Skeletal muscle tissue (tissue), 4 donors: Measurements from ENCODE around the gene ONECUT2. TPM values are rescaled to one million over a fixed set of nuclear protein-coding genes. Genes with fewer than 3 reads are reported as not detected.

Source experiments
- H3K27ac ChIP-seq: one replicate; pipeline ENCODE4 v1.7.0; 2013; ENCODE audit warnings: mild to moderate bottlenecking, low read depth, low read length, inconsistent platforms
- H3K27me3 ChIP-seq, 3 donors: one replicate each; pipeline ENCODE4 v1.7.0; 2013; ENCODE audit warnings: low read length in 3 of 3; ENCODE audit not compliant: control insufficient read depth in 3 of 3, insufficient read depth in 3 of 3
- H3K36me3 ChIP-seq, 3 donors: one replicate each; pipeline ENCODE4 v1.7.0; 2013; ENCODE audit warnings: low read length in 3 of 3; ENCODE audit not compliant: control insufficient read depth in 3 of 3, insufficient read depth in 3 of 3
- H3K4me1 ChIP-seq, 3 donors: one replicate each; pipeline ENCODE4 v1.7.0; 2013; ENCODE audit warnings: low read length in 3 of 3, mild to moderate bottlenecking in 3 of 3; ENCODE audit not compliant: control insufficient read depth in 3 of 3, insufficient read depth in 3 of 3
- H3K4me3 ChIP-seq, 3 donors: one replicate each; pipeline ENCODE4 v1.7.0; 2013; ENCODE audit warnings: low read length in 3 of 3
- H3K9ac ChIP-seq, 3 donors: one replicate each; pipeline ENCODE4 v1.7.0; 2013; ENCODE audit warnings: low read length in 3 of 3, mild to moderate bottlenecking in 3 of 3, moderate library complexity in 2 of 3, low read depth in 1 of 3
- H3K9me3 ChIP-seq, 3 donors: one replicate each; pipeline ENCODE4 v1.7.0; 2013; ENCODE audit warnings: low read length in 3 of 3; ENCODE audit not compliant: control insufficient read depth in 3 of 3
- total RNA-seq: library from RNA; depleted of rRNA; stranded (reverse); fragments of >200 nt; gene quantifications from one replicate; pipeline ENCODE4 v1.2.3, GENCODE V29; 2014
- donor health status: Osteomylitis.

ONECUT2 gene
- total RNA-seq, 1 donor from 2014 or later: not detected

GRCh38 chr18:57422313-57422872 lies 12.8 kb upstream of the ONECUT2 start:
- H3K9me3 ChIP-seq: peaks cover 0 to 7% (median 0%) of the 10 kb centered on the region in 3 donors
- H3K4me1 ChIP-seq: no peaks in the 10 kb centered on the region
- no peak overlapping the region for H3K4me3 ChIP-seq
- H3K9ac ChIP-seq: no peak overlapping the region
- H3K27me3 ChIP-seq: peaks cover 14 to 22% (median 18%) of the 10 kb centered on the region in 3 donors
- H3K27ac ChIP-seq: no peak overlapping the region
- H3K36me3 ChIP-seq: no peaks in the 10 kb centered on the region

GRCh38 chr18:57423821-57424220 lies 11.4 kb upstream of the ONECUT2 start:
- Histone ChIP-seq H3K27me3 (peaks cover 26 to 33% (median 32%) of the 10 kb centered on the region in 3 donors), H3K4me1 (peaks cover 0 to 2% (median 0%) of the 10 kb centered on the region in 3 donors), H3K9me3 (peaks cover 0 to 7% (median 0%) of the 10 kb centered on the region in 3 donors), H3K4me3 (no peak overlapping the region), H3K36me3 (no peaks in the 10 kb centered on the region), H3K9ac (no peak overlapping the region), H3K27ac (no peak overlapping the region)

GRCh38 chr18:57425096-57425495 lies 10.1 kb upstream of the ONECUT2 start:
- peaks cover 38 to 45% (median 42%) of the 10 kb centered on the region in 3 donors for H3K27me3 ChIP-seq
- H3K36me3 ChIP-seq: no peaks in the 10 kb centered on the region
- peaks cover 2 to 3% (median 3%) of the 10 kb centered on the region in 3 donors for H3K4me1 ChIP-seq
- H3K27ac ChIP-seq: no peak overlapping the region
- no peak overlapping the region for H3K9ac ChIP-seq
- peaks cover 0 to 7% (median 0%) of the 10 kb centered on the region in 3 donors for H3K9me3 ChIP-seq
- no peak overlapping the region for H3K4me3 ChIP-seq

GRCh38 chr18:57426187-57426586 lies 9.0 kb upstream of the ONECUT2 start:
- Histone ChIP-seq H3K4me1 (peaks cover 2 to 9% (median 4%) of the 10 kb centered on the region in 3 donors), H3K4me3 (no peak overlapping the region), H3K27me3 (peaks cover 49 to 56% (median 52%) of the 10 kb centered on the region in 3 donors), H3K27ac (no peak overlapping the region), H3K36me3 (no peaks in the 10 kb centered on the region), H3K9ac (no peak overlapping the region), H3K9me3 (peaks cover 0 to 5% (median 0%) of the 10 kb centered on the region in 3 donors)

GRCh38 chr18:57427429-57428201 lies 7.6 kb upstream of the ONECUT2 start:
- Histone ChIP-seq H3K27me3 (peaks cover 58 to 65% (median 62%) of the 10 kb centered on the region in 3 donors), H3K9me3 (peaks cover 0 to 3% (median 0%) of the 10 kb centered on the region in 3 donors), H3K4me3 (peak overlapping the region in 1 of 3 donors; percentile 29), H3K4me1 (peaks cover 2 to 9% (median 4%) of the 10 kb centered on the region in 3 donors), H3K36me3 (no peaks in the 10 kb centered on the region), H3K27ac (no peak overlapping the region), H3K9ac (no peak overlapping the region)

- H3K4me1 ChIP-seq: peaks cover 2 to 9% (median 4%) of the 10 kb centered on the region in 3 donors
- H3K27me3 ChIP-seq: peaks cover 67 to 74% (median 71%) of the 10 kb centered on the region in 3 donors
- no peak overlapping the region for H3K27ac ChIP-seq
- H3K9me3 ChIP-seq: peaks cover 0 to 3% (median 0%) of the 10 kb centered on the region in 3 donors
- peak overlapping the region in 1 of 3 donors; percentile 22 for H3K4me3 ChIP-seq
- H3K9ac ChIP-seq: no peak overlapping the region
- no peaks in the 10 kb centered on the region for H3K36me3 ChIP-seq
These were observed 6.7 kb upstream of the ONECUT2 start for GRCh38 chr18:57428221-57429150.

GRCh38 chr18:57429167-57430078 lies 5.8 kb upstream of the ONECUT2 start:
- peaks cover 7 to 16% (median 11%) of the 10 kb centered on the region in 3 donors for H3K4me1 ChIP-seq
- H3K9ac ChIP-seq: no peak overlapping the region
- H3K9me3 ChIP-seq: peaks cover 0 to 3% (median 0%) of the 10 kb centered on the region in 3 donors
- H3K27me3 ChIP-seq: peaks cover 76 to 83% (median 80%) of the 10 kb centered on the region in 3 donors
- H3K4me3 ChIP-seq: no peak overlapping the region
- H3K36me3 ChIP-seq: no peaks in the 10 kb centered on the region
- H3K27ac ChIP-seq: no peak overlapping the region

GRCh38 chr18:57430079-57431001 lies 4.8 kb upstream of the ONECUT2 start:
- H3K9me3 ChIP-seq: peaks cover 0 to 3% (median 0%) of the 10 kb centered on the region in 3 donors
- peaks cover 79 to 81% (median 80%) of the 10 kb centered on the region in 3 donors for H3K27me3 ChIP-seq
- no peak overlapping the region for H3K9ac ChIP-seq
- no peak overlapping the region for H3K4me3 ChIP-seq
- H3K36me3 ChIP-seq: no peaks in the 10 kb centered on the region
- peaks cover 15 to 22% (median 17%) of the 10 kb centered on the region in 3 donors for H3K4me1 ChIP-seq
- no peak overlapping the region for H3K27ac ChIP-seq
